Body of pancreas (tissue), 4 donors: ENCODE measurements around the gene DNHD1.

ENCODE experiments used
- POLR2A ChIP-seq, 3 donors: fragments of 450-650 bp; IDR thresholded peaks; one replicate each; pipeline ENCODE4 v1.6.1; 2016; ENCODE audit warnings: antibody characterized with exemption in 3 of 3, mild to moderate bottlenecking in 2 of 3
- TF ChIP-seq, protein P1 (sequence below), 7 experiments: fragments of 450-650 bp in 4 of 7; fragments of 200-600 bp in 3 of 7; sonication (generic) in 3 of 7; IDR thresholded peaks; one replicate each; pipeline ENCODE4 v1.5.1; 2016 to 2019; ENCODE audit warnings: antibody characterized with exemption in 7 of 7

DNA sequence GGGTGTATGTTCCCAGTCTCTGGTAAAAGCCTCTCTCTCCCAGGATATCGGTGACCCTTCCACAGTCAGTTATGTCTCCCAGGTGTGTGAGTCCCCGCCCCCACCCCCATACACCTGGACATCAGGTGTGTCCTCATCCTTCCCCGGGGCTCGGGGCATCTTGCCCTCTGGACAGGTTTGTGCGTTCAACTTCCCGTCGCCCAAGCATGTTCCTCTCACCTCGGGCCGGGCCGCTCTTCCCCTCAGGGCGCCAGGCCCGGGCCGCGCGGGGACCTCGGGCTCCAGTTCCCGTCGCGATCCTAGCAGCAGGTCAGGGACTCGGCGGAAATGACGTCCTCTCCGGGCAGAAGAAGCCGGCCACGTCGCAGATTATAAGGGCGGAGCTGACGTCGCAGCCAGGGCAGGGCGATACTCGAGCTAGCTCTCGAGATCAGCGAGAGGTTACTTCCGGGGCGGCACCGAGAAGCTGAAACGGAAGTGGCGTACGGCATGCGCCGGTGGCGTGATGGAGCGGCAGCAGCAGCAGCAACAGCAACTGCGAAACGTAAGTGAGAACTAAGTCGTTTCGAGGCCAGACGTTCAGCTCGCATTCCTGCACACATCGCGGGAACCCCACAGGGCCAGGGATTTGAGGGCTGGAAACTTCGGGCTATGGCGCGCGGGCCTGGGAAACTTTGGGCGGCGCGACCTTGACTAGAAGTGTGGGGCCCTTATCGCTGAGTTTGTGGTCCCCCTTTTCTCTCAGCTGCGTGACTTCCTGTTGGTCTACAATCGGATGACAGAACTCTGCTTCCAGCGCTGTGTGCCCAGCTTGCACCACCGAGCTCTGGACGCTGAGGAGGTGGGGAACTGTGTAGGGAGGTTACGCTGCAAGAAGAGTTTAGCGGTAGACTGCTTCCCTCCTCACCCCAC, 15.8 kb upstream of the DNHD1 start, which contains the start of the genes ARFIP2 and TIMM10B:
- TF ChIP-seq, protein P1, sequence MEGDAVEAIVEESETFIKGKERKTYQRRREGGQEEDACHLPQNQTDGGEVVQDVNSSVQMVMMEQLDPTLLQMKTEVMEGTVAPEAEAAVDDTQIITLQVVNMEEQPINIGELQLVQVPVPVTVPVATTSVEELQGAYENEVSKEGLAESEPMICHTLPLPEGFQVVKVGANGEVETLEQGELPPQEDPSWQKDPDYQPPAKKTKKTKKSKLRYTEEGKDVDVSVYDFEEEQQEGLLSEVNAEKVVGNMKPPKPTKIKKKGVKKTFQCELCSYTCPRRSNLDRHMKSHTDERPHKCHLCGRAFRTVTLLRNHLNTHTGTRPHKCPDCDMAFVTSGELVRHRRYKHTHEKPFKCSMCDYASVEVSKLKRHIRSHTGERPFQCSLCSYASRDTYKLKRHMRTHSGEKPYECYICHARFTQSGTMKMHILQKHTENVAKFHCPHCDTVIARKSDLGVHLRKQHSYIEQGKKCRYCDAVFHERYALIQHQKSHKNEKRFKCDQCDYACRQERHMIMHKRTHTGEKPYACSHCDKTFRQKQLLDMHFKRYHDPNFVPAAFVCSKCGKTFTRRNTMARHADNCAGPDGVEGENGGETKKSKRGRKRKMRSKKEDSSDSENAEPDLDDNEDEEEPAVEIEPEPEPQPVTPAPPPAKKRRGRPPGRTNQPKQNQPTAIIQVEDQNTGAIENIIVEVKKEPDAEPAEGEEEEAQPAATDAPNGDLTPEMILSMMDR (IDR thresholded peaks at IDR 0.05) = peak in 2 of 7 experiments; percentile 2 to 10
- peak; percentile 84 to 94 (median 94) for TF ChIP-seq POLR2A (IDR thresholded peaks at IDR 0.05)
